ENCODE measurements around the gene ALLC. TPM values are rescaled to one million over a fixed set of nuclear protein-coding genes. Genes with fewer than 3 reads are reported as not detected.

Gene ALLC
- total and polyA plus RNA-seq, 10 of the 15 experiments (the other 5 are each of a cell fraction or from before 2014, with no cell fraction given) = 0.05 TPM; not detected in 9

- ChIA-PET CTCF (interaction anchor here (0.8 to 4.5 kb wide), 18 partner anchors 13 to 326 kb away, joined by 3 to 51 read pairs (median 4); no protein-coding TSS in a partner anchor), POLR2A (interaction anchor here (1.3 kb wide), 1 partner anchor 52 kb away, joined by 3 read pairs; no protein-coding TSS in a partner anchor), RAD21 (ENCODE audit: unreplicated experiment) (interaction anchor here (1.0 to 2.4 kb wide), 3 partner anchors 17 to 99 kb away, joined by 3 to 15 read pairs (median 4); no protein-coding TSS in a partner anchor), SMC1A (ENCODE audit: uncharacterized antibody, unreplicated experiment) (interaction anchor here (0.6 to 2.4 kb wide), 6 partner anchors 14 to 80 kb away, joined by 3 to 10 read pairs (median 4); no protein-coding TSS in a partner anchor)
- no peak overlapping the region for H3K9ac ChIP-seq (ENCODE audit: control insufficient read depth, insufficient read depth, low read length)
- no peak overlapping the region for H3K4me2 ChIP-seq (ENCODE audit: control insufficient read depth, insufficient read depth)
- H3K27ac ChIP-seq (ENCODE audit: control insufficient read depth, insufficient read depth) = no peak overlapping the region
- no peaks in the 10 kb centered on the region for H3K79me2 ChIP-seq (ENCODE audit: control insufficient read depth, insufficient read depth, low read length)
- DNase-seq (ENCODE audit: low read depth, low spot score) = no peak
- H4K20me1 ChIP-seq (ENCODE audit: control insufficient read depth, insufficient read depth) = no peaks in the 10 kb centered on the region
- in situ Hi-C loops (cut with MboI) = no loop called here
- H3K36me3 ChIP-seq (ENCODE audit: control insufficient read depth in 2 of 2, insufficient read depth in 2 of 2, low read length in 1 of 2) = no peaks in the 10 kb centered on the region
- H3K4me3 ChIP-seq = no peak overlapping the region
- intact Hi-C loops (cut with micrococcal nuclease; ENCODE audit: unreplicated experiment) = loop anchor here (1.0 kb wide), 2 partner anchors 52 to 99 kb away; no protein-coding TSS in a partner anchor
- no peak overlapping the region for H2AFZ ChIP-seq (ENCODE audit: control insufficient read depth, low read depth, low read length)
- no peak for TF ChIP-seq E2F8 (IDR thresholded peaks at IDR 0.05; ENCODE audit: low read depth, partially characterized antibody)
- TF ChIP-seq RAD21 (IDR thresholded peaks at IDR 0.05; ENCODE audit: insufficient read depth, low read depth, low read length) = peak; percentile 64
- peak; percentile 37 to 63 (median 59); a peak in 5 of 6 replicates for TF ChIP-seq CTCF (IDR thresholded peaks at IDR 0.05 in 2 of 3, conservative IDR thresholded peaks at IDR 0.05 in 1 of 3; ENCODE audit: control insufficient read depth in 2 of 3, extremely low read depth in 1 of 3, insufficient read depth in 1 of 3, low read depth in 3 of 3, low read length in 3 of 3)
- no peak for TF ChIP-seq STAT3 (IDR thresholded peaks at IDR 0.05; ENCODE audit: low read depth, low read length)
- peak; percentile 38; the same call in 1 of the 2 replicates for TF ChIP-seq SMC3 (IDR thresholded peaks at IDR 0.05; ENCODE audit: borderline replicate concordance, low read length)
- peak; percentile 71 for FAIRE-seq
- H3K27me3 ChIP-seq (replicated peaks in 1 of 2; ENCODE audit: control insufficient read depth in 2 of 2, insufficient read depth in 2 of 2, low read length in 1 of 2) = no peaks in the 10 kb centered on the region; a peak in 2 of 4 replicates
- no peaks in the 10 kb centered on the region for H3K9me3 ChIP-seq (replicated peaks; ENCODE audit: control insufficient read depth, insufficient read depth, low read length)
- no TSS peak for BruUV-seq (replicated peaks)
- ATAC-seq = peak; percentile 63
- 19% methylated on average over 22 of the region's 22 CpGs for WGBS (ENCODE audit: insufficient coverage, insufficient replicate concordance, low lambda C conversion rate, missing lambda C conversion rate)
- H3K4me1 ChIP-seq (ENCODE audit: control insufficient read depth, insufficient read depth, low read length) = no peaks in the 10 kb centered on the region
Observed at GRCh38 chr2:3728104-3729054, 70.4 kb downstream of the ALLC start.

All from GM12878 (cell line).